SU-DHL-6 (cell line): Measurements from ENCODE around the gene LRRC3B.

Experiments
- EZH2phosphoT487 ChIP-seq: fragments of 200-600 bp; sonication (generic), shearing (Covaris generic); conservative IDR thresholded peaks from 2 replicates; pipeline ENCODE4 v1.6.1; 2018; ENCODE audit warnings: mild to moderate bottlenecking, antibody characterized with exemption, low read length, moderate library complexity, mixed read lengths
- TF ChIP-seq, protein P1 (sequence below): fragments of 200-600 bp; sonication (generic); IDR thresholded peaks from one replicate; pipeline ENCODE4 v1.5.1; 2017; ENCODE audit warnings: antibody characterized with exemption, mild to moderate bottlenecking, low read length, moderate library complexity; ENCODE audit not compliant: insufficient read depth, poor library complexity, severe bottlenecking

DNA sequence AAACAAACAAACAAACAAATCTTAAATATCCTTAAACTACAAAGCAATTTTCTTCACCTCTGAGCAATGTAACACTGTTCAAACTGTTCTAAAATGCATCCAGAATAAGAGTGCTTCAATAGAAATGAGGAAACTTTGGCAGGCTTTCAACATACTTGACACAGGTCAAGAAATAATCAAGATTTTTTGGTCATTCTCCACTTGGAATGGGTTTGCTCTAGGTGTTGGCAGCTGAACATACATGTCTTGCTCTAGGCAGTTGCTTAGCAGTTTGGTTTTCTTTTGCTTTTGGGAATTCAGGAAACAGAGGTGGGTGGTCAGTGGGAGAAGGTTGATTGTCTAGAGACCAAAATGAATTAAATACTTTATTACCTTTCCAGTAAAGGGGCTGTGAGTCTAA, 1.4 kb upstream of the LRRC3B start:
- TF ChIP-seq, protein P1, sequence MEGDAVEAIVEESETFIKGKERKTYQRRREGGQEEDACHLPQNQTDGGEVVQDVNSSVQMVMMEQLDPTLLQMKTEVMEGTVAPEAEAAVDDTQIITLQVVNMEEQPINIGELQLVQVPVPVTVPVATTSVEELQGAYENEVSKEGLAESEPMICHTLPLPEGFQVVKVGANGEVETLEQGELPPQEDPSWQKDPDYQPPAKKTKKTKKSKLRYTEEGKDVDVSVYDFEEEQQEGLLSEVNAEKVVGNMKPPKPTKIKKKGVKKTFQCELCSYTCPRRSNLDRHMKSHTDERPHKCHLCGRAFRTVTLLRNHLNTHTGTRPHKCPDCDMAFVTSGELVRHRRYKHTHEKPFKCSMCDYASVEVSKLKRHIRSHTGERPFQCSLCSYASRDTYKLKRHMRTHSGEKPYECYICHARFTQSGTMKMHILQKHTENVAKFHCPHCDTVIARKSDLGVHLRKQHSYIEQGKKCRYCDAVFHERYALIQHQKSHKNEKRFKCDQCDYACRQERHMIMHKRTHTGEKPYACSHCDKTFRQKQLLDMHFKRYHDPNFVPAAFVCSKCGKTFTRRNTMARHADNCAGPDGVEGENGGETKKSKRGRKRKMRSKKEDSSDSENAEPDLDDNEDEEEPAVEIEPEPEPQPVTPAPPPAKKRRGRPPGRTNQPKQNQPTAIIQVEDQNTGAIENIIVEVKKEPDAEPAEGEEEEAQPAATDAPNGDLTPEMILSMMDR, result no peak
- TF ChIP-seq EZH2phosphoT487, result no peak
